ENCODE measurements around the gene AVL9. TPM values are rescaled to one million over a fixed set of nuclear protein-coding genes. Genes with fewer than 3 reads are reported as not detected.

AVL9 gene
- total and polyA plus RNA-seq, 2 of the 13 experiments (the other 11 are each of a cell fraction or from before 2014, with no cell fraction given): 29.9 to 48.0 TPM

GRCh38 chr7:32611201-32612099 lies 116.2 kb downstream of the AVL9 start:
- DNase-seq (ENCODE audit: low spot score) (no peak), FAIRE-seq (no peak), ATAC-seq (no peak)
- POLR2A ChIA-PET: no interaction called here
- Histone ChIP-seq H2AFZ (ENCODE audit: low read length) (no peak overlapping the region), H3K27ac (ENCODE audit: extremely low read length, insufficient read depth, low read length) (no peak overlapping the region), H4K20me1 (ENCODE audit: insufficient read depth, low read length) (no peaks in the 10 kb centered on the region), H3K79me2 (ENCODE audit: insufficient read depth, low read length) (no peaks in the 10 kb centered on the region), H3K27me3 (ENCODE audit: control insufficient read depth in 1 of 2, insufficient read depth in 2 of 2, low read length in 2 of 2) (no peaks in the 10 kb centered on the region), H3K4me1 (ENCODE audit: insufficient read depth, low read length) (peaks cover 10% of the 10 kb centered on the region; the same call in 1 of the 2 replicates), H3K4me2 (ENCODE audit: low read depth, low read length) (no peak overlapping the region), H3K9ac (ENCODE audit: insufficient read depth, low read depth, low read length) (no peak overlapping the region), H3K36me3 (replicated peaks in 1 of 2; ENCODE audit: control insufficient read depth in 1 of 2, insufficient read depth in 2 of 2, low read length in 2 of 2) (0 out of 5 replicates have a peak, but pooled peaks cover 0 to 1% of the 10 kb centered on the region in 2 experiments), H3K9me3 (ENCODE audit: low read length) (no peaks in the 10 kb centered on the region), H3K4me3 (replicated peaks in 1 of 3; ENCODE audit: insufficient read depth in 1 of 3, low read depth in 2 of 3, low read length in 3 of 3) (no peak overlapping the region)
- 84% methylated on average over 5 of the region's 5 CpGs for WGBS (ENCODE audit: low lambda C conversion rate)
- in situ Hi-C loops (cut with HindIII; ENCODE audit: extremely low pct_ligation_motif_present, low pct_unique_long_range_greater_than_20kb): no loop called here
- intact Hi-C loops (cut with micrococcal nuclease; ENCODE audit: unreplicated experiment): no loop called here
- BruUV-seq (replicated peaks): no TSS peak
- CTCF ChIA-PET (ENCODE audit: low intra/inter-chr PET ratio, low total read pairs): no interaction called here
- no peak for TF ChIP-seq GATA4 (IDR thresholded peaks at IDR 0.05; ENCODE audit: borderline replicate concordance, low read depth)
- TF ChIP-seq SIX1 (CRISPR knock-in tag; IDR thresholded peaks at IDR 0.05; ENCODE audit: borderline replicate concordance): no peak
- no peak for TF ChIP-seq AKAP8 (CRISPR knock-in tag; IDR thresholded peaks at IDR 0.05)
- TF ChIP-seq ZBTB44 (CRISPR knock-in tag; IDR thresholded peaks at IDR 0.05): no peak
- TF ChIP-seq MXI1 (IDR thresholded peaks at IDR 0.05; ENCODE audit: borderline replicate concordance, low read depth, low read length): no peak
- no peak for TF ChIP-seq ZNF224 (CRISPR knock-in tag; IDR thresholded peaks at IDR 0.05)
- TF ChIP-seq RAD51 (IDR thresholded peaks at IDR 0.05; ENCODE audit: borderline replicate concordance): no peak
- TF ChIP-seq GTF2F1 (IDR thresholded peaks at IDR 0.05; ENCODE audit: low read length): no peak
- no peak for TF ChIP-seq SNAPC4 (CRISPR knock-in tag; IDR thresholded peaks at IDR 0.05)
- no peak for TF ChIP-seq TMF1 (CRISPR knock-in tag; IDR thresholded peaks at IDR 0.05; ENCODE audit: low read depth)
- TF ChIP-seq THAP8 (CRISPR knock-in tag; IDR thresholded peaks at IDR 0.05; ENCODE audit: borderline replicate concordance): no peak
- no peak for TF ChIP-seq DBP (CRISPR knock-in tag; IDR thresholded peaks at IDR 0.05; ENCODE audit: not compliant biosample characterization)
- TF ChIP-seq ZBTB7B (CRISPR knock-in tag; IDR thresholded peaks at IDR 0.05): no peak
- TF ChIP-seq ZNF703 (CRISPR knock-in tag; IDR thresholded peaks at IDR 0.05; ENCODE audit: borderline replicate concordance): no peak

All from HepG2 (cell line).